SH-SY5Y (cell line): ENCODE data around the gene SEPTIN1.

ENCODE experiments used
- GATA2 ChIP-seq: IDR thresholded peaks from 2 replicates; pipeline ENCODE4 v1.6.1; 2011; ENCODE audit warnings: mild to moderate bottlenecking, low read depth, low read length
- GATA3 ChIP-seq: IDR thresholded peaks from 2 replicates; pipeline ENCODE4 v1.6.1; 2011; ENCODE audit warnings: low read depth, mild to moderate bottlenecking, low read length, moderate library complexity

GRCh38 chr16:30406795-30407101 lies 24.4 kb upstream of the SEPTIN1 start:
- TF ChIP-seq GATA2 (no peak), GATA3 (no peak)
